ENCODE data around the gene UGCG.

Gene UGCG

GRCh38 chr9:111966124-111966723 lies 69.6 kb downstream of the UGCG start:
- no peak for DNase-seq (ENCODE audit: low spot score)
- H3K4me3 ChIP-seq: no peak overlapping the region
- TF ChIP-seq CTCF (IDR thresholded peaks at IDR 0.05): no peak
- H3K27ac ChIP-seq: no peak overlapping the region

GRCh38 chr9:111966861-111967291 lies 70.3 kb downstream of the UGCG start:
- Histone ChIP-seq H3K4me3 (no peak overlapping the region), H3K27ac (no peak overlapping the region)
- no peak for TF ChIP-seq CTCF (IDR thresholded peaks at IDR 0.05)
- DNase-seq (ENCODE audit: low spot score): no peak

GRCh38 chr9:111967621-111968020 lies 71.0 kb downstream of the UGCG start:
- TF ChIP-seq CTCF (IDR thresholded peaks at IDR 0.05): no peak
- no peak for DNase-seq (ENCODE audit: low spot score)
- H3K4me3 ChIP-seq: no peak overlapping the region
- H3K27ac ChIP-seq: no peak overlapping the region

GRCh38 chr9:111969061-111969460 lies 72.4 kb downstream of the UGCG start:
- Histone ChIP-seq H3K4me3 (no peak overlapping the region), H3K27ac (no peak overlapping the region)
- no peak for TF ChIP-seq CTCF (IDR thresholded peaks at IDR 0.05)
- DNase-seq (ENCODE audit: low spot score): no peak

GRCh38 chr9:111969622-111970021 lies 73.0 kb downstream of the UGCG start:
- Histone ChIP-seq H3K27ac (no peak overlapping the region), H3K4me3 (no peak overlapping the region)
- no peak for DNase-seq (ENCODE audit: low spot score)
- TF ChIP-seq CTCF (IDR thresholded peaks at IDR 0.05): no peak

- no peak for TF ChIP-seq CTCF (IDR thresholded peaks at IDR 0.05)
- DNase-seq (ENCODE audit: low spot score): no peak
- Histone ChIP-seq H3K27ac (no peak overlapping the region), H3K4me3 (no peak overlapping the region)
These were observed 74.2 kb downstream of the UGCG start for GRCh38 chr9:111970827-111971226.

- Histone ChIP-seq H3K27ac (no peak overlapping the region), H3K4me3 (no peak overlapping the region)
- no peak for TF ChIP-seq CTCF (IDR thresholded peaks at IDR 0.05)
- no peak for DNase-seq (ENCODE audit: low spot score)
These were observed 77.6 kb downstream of the UGCG start for GRCh38 chr9:111974092-111974681.

Data from coronary artery (tissue), 2 donors.